SU-DHL-6 (cell line): ENCODE data around the gene CENPQ.

ENCODE experiments used
- CTCF ChIP-seq: fragments of 200-600 bp; sonication (generic); IDR thresholded peaks from one replicate; pipeline ENCODE4 v1.5.1; 2017; ENCODE audit warnings: antibody characterized with exemption, mild to moderate bottlenecking, low read length, moderate library complexity; ENCODE audit not compliant: insufficient read depth, poor library complexity, severe bottlenecking
- EZH2phosphoT487 ChIP-seq: fragments of 200-600 bp; sonication (generic), shearing (Covaris generic); conservative IDR thresholded peaks from 2 replicates; pipeline ENCODE4 v1.6.1; 2018; ENCODE audit warnings: mild to moderate bottlenecking, antibody characterized with exemption, low read length, moderate library complexity, mixed read lengths

GRCh38 chr6:49462071-49462470 is 1.1 kb upstream of the CENPQ start:
- TF ChIP-seq CTCF (no peak), EZH2phosphoT487 (no peak)
